Measurements from ENCODE around the gene STAT4. TPM values are rescaled to one million over a fixed set of nuclear protein-coding genes. Genes with fewer than 3 reads are reported as not detected.

Gene STAT4
- total RNA-seq, 1 experiment from 2014 or later, result 0.44 TPM

- no peak for TF ChIP-seq NFE2L1 (CRISPR knock-in tag; IDR thresholded peaks at IDR 0.05)
- no peak for TF ChIP-seq GTF2I (CRISPR knock-in tag; conservative IDR thresholded peaks at IDR 0.05)
- TF ChIP-seq ZNF219 (CRISPR knock-in tag; IDR thresholded peaks at IDR 0.05; ENCODE audit: borderline replicate concordance), result no peak
- TF ChIP-seq NR3C1 (CRISPR knock-in tag; conservative IDR thresholded peaks at IDR 0.05; ENCODE audit: low read depth), result no peak
- TF ChIP-seq, protein P1, sequence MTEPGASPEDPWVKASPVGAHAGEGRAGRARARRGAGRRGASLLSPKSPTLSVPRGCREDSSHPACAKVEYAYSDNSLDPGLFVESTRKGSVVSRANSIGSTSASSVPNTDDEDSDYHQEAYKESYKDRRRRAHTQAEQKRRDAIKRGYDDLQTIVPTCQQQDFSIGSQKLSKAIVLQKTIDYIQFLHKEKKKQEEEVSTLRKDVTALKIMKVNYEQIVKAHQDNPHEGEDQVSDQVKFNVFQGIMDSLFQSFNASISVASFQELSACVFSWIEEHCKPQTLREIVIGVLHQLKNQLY (CRISPR knock-in tag; IDR thresholded peaks at IDR 0.05), result no peak
- no peak for TF ChIP-seq MAX (CRISPR knock-in tag; IDR thresholded peaks at IDR 0.05)
- TF ChIP-seq HMGA2 (CRISPR knock-in tag; IDR thresholded peaks at IDR 0.05), result no peak
- no peak for TF ChIP-seq CBFB (CRISPR knock-in tag; IDR thresholded peaks at IDR 0.05; ENCODE audit: low read depth)
- no peak for TF ChIP-seq MXD4 (CRISPR knock-in tag; IDR thresholded peaks at IDR 0.05; ENCODE audit: borderline replicate concordance)
- no peak for TF ChIP-seq ELF4 (CRISPR knock-in tag; IDR thresholded peaks at IDR 0.05; ENCODE audit: low read depth)
- no peak for TF ChIP-seq NR2C2 (CRISPR knock-in tag; IDR thresholded peaks at IDR 0.05)
- no peak for TF ChIP-seq JUN (CRISPR knock-in tag; IDR thresholded peaks at IDR 0.05)
- TF ChIP-seq FOXJ3 (CRISPR knock-in tag; IDR thresholded peaks at IDR 0.05; ENCODE audit: borderline replicate concordance), result no peak
- DNase-seq (ENCODE audit: low spot score) (no peak), ATAC-seq (no peak)
- no peaks in the 10 kb centered on the region for H3K4me1 Mint-ChIP-seq
- no peak overlapping the region for H3K27ac Mint-ChIP-seq
- H3K36me3 Mint-ChIP-seq, result no peaks in the 10 kb centered on the region
- no peaks in the 10 kb centered on the region; the same call in 1 of the 2 replicates for H3K9me3 Mint-ChIP-seq
- POLR2A ChIA-PET, result no interaction called here
- no peak overlapping the region for H3K4me3 Mint-ChIP-seq
- CTCF ChIA-PET, result no interaction called here
- H3K27me3 Mint-ChIP-seq (ENCODE audit: low read depth), result peaks cover 11% of the 10 kb centered on the region; the same call in 1 of the 2 replicates
Measured at GRCh38 chr2:191018643-191019119, 132.1 kb downstream of the STAT4 start.

DNA sequence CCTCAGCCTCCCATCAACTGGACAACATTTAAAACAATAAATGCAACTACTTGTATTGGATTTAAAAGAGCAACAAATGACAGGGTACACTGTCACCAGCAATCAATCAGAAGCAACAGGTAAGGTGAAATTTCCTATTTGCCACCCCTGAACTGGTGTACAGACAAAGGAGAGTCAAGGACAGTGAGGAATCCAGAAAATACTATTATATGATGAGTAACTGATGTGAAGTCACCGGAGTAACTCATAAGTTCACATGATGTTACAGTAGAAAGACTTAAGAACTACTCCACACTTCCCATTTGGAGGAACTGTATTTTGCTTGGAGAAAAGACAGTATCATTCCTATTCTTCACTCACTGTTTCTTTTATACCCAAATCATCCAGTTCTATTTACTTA lies 132.7 kb downstream of the STAT4 start:
- H3K4me3 Mint-ChIP-seq, result no peak overlapping the region
- POLR2A ChIA-PET, result no interaction called here
- no peaks in the 10 kb centered on the region for H3K4me1 Mint-ChIP-seq
- TF ChIP-seq ZNF416 (CRISPR knock-in tag; IDR thresholded peaks at IDR 0.05), result no peak
- no peak for TF ChIP-seq TCF7 (CRISPR knock-in tag; IDR thresholded peaks at IDR 0.05; ENCODE audit: low read depth)
- TF ChIP-seq, protein P2, sequence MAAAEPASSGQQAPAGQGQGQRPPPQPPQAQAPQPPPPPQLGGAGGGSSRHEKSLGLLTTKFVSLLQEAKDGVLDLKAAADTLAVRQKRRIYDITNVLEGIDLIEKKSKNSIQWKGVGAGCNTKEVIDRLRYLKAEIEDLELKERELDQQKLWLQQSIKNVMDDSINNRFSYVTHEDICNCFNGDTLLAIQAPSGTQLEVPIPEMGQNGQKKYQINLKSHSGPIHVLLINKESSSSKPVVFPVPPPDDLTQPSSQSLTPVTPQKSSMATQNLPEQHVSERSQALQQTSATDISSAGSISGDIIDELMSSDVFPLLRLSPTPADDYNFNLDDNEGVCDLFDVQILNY (CRISPR knock-in tag; IDR thresholded peaks at IDR 0.05), result no peak
- TF ChIP-seq JAZF1 (CRISPR knock-in tag; IDR thresholded peaks at IDR 0.05), result no peak
- no peak for TF ChIP-seq ATF1 (CRISPR knock-in tag; IDR thresholded peaks at IDR 0.05)
- TF ChIP-seq ARID4B (CRISPR knock-in tag; IDR thresholded peaks at IDR 0.05; ENCODE audit: borderline replicate concordance), result no peak
- TF ChIP-seq, protein P3, sequence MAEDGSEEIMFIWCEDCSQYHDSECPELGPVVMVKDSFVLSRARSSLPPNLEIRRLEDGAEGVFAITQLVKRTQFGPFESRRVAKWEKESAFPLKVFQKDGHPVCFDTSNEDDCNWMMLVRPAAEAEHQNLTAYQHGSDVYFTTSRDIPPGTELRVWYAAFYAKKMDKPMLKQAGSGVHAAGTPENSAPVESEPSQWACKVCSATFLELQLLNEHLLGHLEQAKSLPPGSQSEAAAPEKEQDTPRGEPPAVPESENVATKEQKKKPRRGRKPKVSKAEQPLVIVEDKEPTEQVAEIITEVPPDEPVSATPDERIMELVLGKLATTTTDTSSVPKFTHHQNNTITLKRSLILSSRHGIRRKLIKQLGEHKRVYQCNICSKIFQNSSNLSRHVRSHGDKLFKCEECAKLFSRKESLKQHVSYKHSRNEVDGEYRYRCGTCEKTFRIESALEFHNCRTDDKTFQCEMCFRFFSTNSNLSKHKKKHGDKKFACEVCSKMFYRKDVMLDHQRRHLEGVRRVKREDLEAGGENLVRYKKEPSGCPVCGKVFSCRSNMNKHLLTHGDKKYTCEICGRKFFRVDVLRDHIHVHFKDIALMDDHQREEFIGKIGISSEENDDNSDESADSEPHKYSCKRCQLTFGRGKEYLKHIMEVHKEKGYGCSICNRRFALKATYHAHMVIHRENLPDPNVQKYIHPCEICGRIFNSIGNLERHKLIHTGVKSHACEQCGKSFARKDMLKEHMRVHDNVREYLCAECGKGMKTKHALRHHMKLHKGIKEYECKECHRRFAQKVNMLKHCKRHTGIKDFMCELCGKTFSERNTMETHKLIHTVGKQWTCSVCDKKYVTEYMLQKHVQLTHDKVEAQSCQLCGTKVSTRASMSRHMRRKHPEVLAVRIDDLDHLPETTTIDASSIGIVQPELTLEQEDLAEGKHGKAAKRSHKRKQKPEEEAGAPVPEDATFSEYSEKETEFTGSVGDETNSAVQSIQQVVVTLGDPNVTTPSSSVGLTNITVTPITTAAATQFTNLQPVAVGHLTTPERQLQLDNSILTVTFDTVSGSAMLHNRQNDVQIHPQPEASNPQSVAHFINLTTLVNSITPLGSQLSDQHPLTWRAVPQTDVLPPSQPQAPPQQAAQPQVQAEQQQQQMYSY (CRISPR knock-in tag; IDR thresholded peaks at IDR 0.05), result no peak
- no peak for TF ChIP-seq IRF2 (CRISPR knock-in tag; IDR thresholded peaks at IDR 0.05; ENCODE audit: borderline replicate concordance, low read depth)
- TF ChIP-seq ZNF121 (CRISPR knock-in tag; IDR thresholded peaks at IDR 0.05), result no peak
- TF ChIP-seq GRHL2 (CRISPR knock-in tag; IDR thresholded peaks at IDR 0.05; ENCODE audit: insufficient replicate concordance, severe bottlenecking), result no peak
- no peak for TF ChIP-seq ELF4 (CRISPR knock-in tag; IDR thresholded peaks at IDR 0.05; ENCODE audit: low read depth)
- TF ChIP-seq MXD4 (CRISPR knock-in tag; IDR thresholded peaks at IDR 0.05; ENCODE audit: borderline replicate concordance), result no peak
- no peak for TF ChIP-seq ZBTB43 (CRISPR knock-in tag; IDR thresholded peaks at IDR 0.05)
- no peak for TF ChIP-seq ZNF396 (CRISPR knock-in tag; IDR thresholded peaks at IDR 0.05; ENCODE audit: borderline replicate concordance)
- no peak for TF ChIP-seq ZNF423 (CRISPR knock-in tag; IDR thresholded peaks at IDR 0.05)

More for the DNA sequence above, 132.7 kb downstream of the STAT4 start:
- H3K27me3 Mint-ChIP-seq (ENCODE audit: low read depth), result peaks cover 11% of the 10 kb centered on the region; the same call in 1 of the 2 replicates
- no peaks in the 10 kb centered on the region for H3K36me3 Mint-ChIP-seq
- no peaks in the 10 kb centered on the region; the same call in 1 of the 2 replicates for H3K9me3 Mint-ChIP-seq
- ATAC-seq (no peak), DNase-seq (ENCODE audit: low spot score) (no peak)
- CTCF ChIA-PET, result no interaction called here
- H3K27ac Mint-ChIP-seq, result no peak overlapping the region
